ENCODE results near the gene LATS2.

Gene LATS2

GRCh38 chr13:21061029-21061763 is at the start of gene LATS2:
Gene LATS2, minus strand, starts transcription at chr13:21061586. Its CDS starts 15,560 bp downstream, at chr13:21046026.
- DNase-seq, result peak; percentile 60

- DNase-seq, result no peak
These were observed 47.8 kb upstream of the LATS2 start for GRCh38 chr13:21109168-21109567.

GRCh38 chr13:21106089-21106488 is 44.7 kb upstream of the LATS2 start:
- no peak for DNase-seq

GRCh38 chr13:21104199-21105019 is 43.0 kb upstream of the LATS2 start:
- DNase-seq, result no peak

DNA sequence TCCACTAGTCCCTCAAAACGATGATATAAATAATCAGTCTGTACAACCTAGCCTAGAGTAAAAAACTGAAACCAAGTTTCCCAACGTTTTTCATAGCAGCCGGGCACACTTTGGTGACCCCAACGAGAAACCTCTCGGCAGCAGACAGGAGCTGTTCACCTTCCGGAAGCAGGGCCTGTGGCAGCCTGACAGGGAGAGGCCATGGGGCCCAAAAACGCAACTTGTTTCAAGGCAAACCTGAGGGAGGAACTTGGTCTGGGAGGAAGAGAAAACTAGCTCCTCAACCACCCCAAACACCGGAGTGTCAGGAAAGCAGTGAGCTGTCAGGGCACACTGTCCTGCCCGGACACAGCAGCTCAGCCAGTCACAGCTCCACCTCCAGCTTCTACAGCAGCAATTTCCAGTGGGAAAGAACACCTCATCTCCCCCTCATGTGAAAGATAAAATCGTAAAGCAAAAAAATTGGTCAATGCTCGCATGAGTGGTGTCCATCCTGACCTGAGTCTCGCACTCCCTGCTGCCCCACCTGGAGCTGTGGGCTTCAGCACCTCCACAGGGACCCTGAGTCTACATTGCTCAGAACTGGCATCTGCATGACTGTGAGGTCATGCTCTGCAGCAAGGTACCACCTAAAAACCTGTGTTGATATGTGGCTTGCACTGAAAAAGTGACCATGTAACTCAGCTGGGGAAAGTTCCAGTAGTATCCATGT is 40.6 kb upstream of the LATS2 start:
- no peak for DNase-seq

- DNase-seq, result no peak
These were observed 39.8 kb upstream of the LATS2 start for GRCh38 chr13:21100994-21101757.

- no peak for DNase-seq
These were observed 38.8 kb upstream of the LATS2 start for GRCh38 chr13:21100211-21100610.

- no peak for DNase-seq
These were observed 33.9 kb upstream of the LATS2 start for GRCh38 chr13:21095311-21095710.

- DNase-seq, result no peak
These were observed 28.4 kb upstream of the LATS2 start for GRCh38 chr13:21089830-21090229.

DNA sequence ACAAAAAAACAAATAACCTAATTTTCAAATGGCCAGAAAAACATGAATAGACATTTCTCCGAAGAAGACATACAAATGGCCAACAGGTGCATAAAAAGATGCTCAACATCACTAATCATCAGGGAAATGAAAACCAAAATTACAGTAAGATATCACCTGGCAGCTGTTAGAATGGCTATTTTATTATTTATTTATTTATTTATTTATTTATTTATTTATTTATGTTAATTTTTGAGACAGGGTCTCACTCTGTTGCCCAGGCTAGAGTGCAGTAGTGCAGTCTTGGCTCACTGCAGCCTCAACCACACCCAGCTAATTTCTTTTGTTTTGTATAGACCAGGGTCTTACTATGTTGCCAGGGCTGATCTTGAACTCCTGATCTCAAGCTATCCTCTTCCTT is 27.1 kb upstream of the LATS2 start:
- DNase-seq, result no peak

GRCh38 chr13:21086929-21087328 is 25.5 kb upstream of the LATS2 start:
- DNase-seq, result no peak

- no peak for DNase-seq
These were observed 20.5 kb upstream of the LATS2 start for GRCh38 chr13:21081926-21082325.

GRCh38 chr13:21080593-21080891 is 19.2 kb upstream of the LATS2 start:
- no peak for DNase-seq

DNA sequence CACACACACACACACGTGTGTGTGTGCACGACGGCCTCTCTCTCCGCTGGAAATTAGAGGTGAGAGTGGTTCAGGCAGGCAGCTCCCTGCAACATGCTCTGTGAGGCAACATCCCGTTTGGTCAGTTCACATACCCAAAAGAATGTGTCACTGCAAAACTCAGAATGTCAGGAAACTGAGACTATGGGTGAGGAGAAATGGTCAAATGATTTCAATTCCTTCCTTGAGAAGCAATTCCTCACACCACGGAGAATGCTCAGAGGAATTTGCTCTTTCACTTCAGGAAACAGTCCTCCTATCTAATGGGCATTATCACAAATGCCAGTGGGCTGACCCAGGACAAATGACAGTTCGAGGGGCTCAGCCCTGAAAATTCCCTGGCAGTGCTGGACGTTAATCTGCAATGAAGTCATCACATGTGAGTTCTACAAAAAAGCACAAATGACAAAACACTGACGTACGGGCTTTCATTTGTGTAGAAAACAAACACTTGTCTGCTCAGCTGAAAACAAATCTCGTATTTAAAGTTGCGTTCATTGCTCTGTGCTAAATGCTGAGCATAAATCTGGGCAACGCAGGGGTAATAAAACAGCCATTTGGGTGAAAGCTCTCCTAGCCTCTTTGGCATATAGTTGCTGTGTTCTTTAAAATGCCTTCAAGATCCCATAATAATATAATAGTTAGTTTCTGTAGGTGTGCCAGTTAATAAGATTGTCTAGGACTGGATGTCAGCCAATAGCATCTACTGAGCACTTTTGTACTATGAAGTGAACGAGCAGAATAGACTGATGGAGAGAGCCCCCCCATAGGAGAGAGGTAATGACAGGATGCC is 18.6 kb upstream of the LATS2 start:
- DNase-seq, result no peak

- DNase-seq, result no peak
These were observed 17.8 kb upstream of the LATS2 start for GRCh38 chr13:21079221-21079620.

DNA sequence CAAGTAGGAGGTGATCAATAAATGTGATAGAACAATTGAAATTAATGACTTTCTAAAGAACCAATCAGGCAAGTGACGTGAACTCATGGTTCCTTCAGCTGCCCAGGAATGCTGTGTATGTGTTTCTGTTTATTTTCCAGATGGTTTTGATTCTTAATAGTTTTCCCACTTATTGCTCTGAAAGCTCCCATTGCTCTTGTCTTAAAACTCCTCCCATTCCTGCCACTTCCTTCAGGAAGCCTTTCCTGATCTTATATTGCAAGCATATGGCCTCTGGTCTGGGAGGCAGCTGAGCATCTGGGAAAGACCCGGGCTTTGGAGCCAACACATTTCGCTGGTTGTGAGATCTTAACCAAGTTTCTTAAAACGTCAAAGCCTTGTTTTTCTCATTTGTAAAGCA is 17.1 kb upstream of the LATS2 start:
- DNase-seq, result no peak

GRCh38 chr13:21077788-21078353 is 16.5 kb upstream of the LATS2 start:
- no peak for DNase-seq

- no peak for DNase-seq
These were observed 15.8 kb upstream of the LATS2 start for GRCh38 chr13:21077076-21077787.

DNA sequence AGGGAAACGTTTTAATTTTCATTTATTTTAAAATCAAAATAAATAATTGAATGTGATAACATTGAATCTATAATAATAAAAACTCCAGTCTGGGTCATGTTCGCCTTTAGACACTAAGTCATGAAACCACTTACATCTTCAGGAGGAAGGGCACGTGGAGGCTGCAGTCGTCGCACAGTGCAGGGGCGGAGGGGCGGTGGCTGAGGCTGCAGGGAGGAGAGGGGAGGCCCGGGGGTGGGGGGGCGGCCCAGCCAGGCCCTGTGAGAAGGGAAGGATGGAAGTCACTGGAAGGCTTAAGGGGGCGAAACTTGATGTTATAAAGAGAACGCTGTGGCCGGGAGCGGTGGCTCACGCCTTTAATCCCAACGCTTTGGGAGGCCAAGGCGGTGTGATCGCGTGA is 14.9 kb upstream of the LATS2 start:
- DNase-seq, result no peak

DNA sequence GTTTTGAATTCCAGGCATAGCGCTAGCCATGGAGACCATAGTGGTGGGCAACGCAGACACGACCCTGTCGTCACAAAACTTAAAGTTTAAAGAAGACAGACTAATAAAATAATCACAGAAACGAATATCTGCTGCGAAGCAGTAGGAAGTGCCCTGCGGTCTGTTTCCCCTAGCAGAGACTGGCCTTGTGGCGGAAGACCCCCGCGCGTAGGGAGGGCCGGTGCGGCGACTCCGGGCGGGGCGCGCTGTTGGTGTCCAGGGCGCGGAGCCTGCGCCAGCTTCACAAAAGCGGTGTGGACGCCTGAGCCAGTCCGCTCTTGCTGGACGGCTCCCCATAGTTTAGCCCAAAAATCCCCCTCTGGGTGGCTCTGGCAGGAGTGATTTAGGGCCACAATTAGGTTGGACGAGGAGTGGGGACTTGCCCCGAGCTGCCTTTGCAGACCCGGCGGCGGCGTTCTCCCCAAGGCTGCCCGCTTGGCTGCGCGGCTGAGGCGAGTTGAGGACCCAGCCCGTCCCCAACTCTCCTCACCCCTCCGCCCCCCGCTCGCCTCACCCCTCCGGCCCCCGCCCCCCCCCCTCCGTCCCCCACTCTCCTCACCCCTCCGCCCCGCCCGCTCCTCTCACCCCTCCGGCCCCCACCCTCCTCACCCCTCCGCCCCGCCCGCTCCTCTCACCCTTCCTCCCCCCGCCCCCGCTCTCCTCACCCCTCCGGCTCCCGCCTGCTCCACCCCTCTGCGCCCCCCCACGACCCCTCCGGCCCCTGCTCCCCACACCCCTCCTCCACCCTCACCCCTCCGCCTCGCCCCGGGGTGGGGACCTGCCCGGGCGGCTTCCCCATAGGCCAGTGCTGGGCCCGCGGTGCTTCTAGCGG is 14.2 kb upstream of the LATS2 start:
- peak; percentile 31 for DNase-seq
